ENCODE results near the gene SAP130.

The SAP130 gene

DNA sequence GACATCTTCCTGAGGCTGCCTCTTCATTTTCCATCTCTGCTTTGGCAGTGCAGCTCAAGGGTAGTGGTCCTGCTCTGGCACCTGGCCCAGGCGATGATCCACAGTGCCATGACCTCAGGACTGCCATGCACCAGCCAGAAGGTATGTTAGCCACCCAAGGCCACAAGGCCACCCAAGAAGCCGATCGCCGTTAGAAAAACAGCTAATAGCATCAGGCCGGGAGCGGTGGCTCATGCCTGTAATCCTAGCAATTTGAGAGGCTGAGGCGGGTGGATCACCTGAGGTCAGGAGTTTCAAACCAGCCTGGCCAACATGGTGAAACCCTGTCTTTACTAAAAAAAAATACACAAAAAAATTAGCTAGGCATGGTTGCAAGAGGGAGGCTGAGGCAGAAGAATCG, 34.7 kb upstream of the SAP130 start:
- H3K27ac ChIP-seq, result no peak overlapping the region
- DNase-seq, result no peak
- no peaks in the 10 kb centered on the region for H3K27me3 ChIP-seq (replicated peaks)
- no peaks in the 10 kb centered on the region for H3K36me3 ChIP-seq (replicated peaks)
- H3K4me3 ChIP-seq (ENCODE audit: low read depth, low read length), result no peak overlapping the region
- TF ChIP-seq CTCF (IDR thresholded peaks at IDR 0.05; ENCODE audit: low read depth, low read length, missing control alignments), result no peak
- in situ Hi-C loops (cut with HindIII; ENCODE audit: low pct_ligation_motif_present, low sequenced_read_pairs), result no loop called here

DNA sequence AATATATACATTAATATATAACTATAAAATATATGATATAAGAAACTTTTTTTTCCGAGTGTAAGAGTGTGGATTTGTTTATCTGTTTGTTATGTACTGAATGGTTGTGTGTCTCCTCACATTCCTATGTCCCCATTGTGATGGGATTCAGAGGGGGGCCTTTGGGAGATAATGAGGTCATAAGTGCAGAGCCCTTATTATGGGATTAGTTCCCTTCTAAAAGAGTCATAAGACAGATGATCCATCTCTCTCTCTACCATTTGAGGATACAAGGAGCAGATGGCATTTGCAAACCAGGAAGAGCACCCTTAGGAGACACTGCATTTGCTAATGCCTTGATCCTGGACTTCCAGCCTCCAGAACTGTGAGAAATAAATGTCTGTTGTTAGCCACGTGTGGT, 30.3 kb upstream of the SAP130 start:
- no peaks in the 10 kb centered on the region for H3K27me3 ChIP-seq (replicated peaks)
- no peak overlapping the region for H3K27ac ChIP-seq
- TF ChIP-seq CTCF (IDR thresholded peaks at IDR 0.05; ENCODE audit: low read depth, low read length, missing control alignments), result no peak
- DNase-seq, result no peak
- in situ Hi-C loops (cut with HindIII; ENCODE audit: low pct_ligation_motif_present, low sequenced_read_pairs), result no loop called here
- H3K36me3 ChIP-seq (replicated peaks), result no peaks in the 10 kb centered on the region
- no peak overlapping the region for H3K4me3 ChIP-seq (ENCODE audit: low read depth, low read length)

DNA sequence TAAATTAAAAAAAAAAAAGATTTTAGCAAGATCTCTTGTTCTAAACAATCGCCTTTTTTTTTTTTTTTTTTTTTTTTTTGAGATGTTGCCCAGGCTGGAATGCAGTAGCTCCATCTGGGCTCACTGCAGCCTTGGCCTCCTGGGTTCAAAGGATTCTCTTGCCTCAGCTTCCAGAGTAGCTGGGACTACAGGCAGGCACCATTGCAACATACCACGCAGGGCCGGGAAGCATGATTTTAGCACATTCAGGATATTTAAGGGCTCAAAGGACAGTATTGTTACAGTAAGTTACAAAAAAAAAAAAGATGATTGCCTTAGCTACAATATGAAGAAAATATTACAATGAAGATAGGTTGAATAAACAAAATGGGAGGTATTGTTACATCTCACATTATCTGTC, 29.5 kb upstream of the SAP130 start:
- in situ Hi-C loops (cut with HindIII; ENCODE audit: low pct_ligation_motif_present, low sequenced_read_pairs), result no loop called here
- Histone ChIP-seq H3K27me3 (replicated peaks) (no peaks in the 10 kb centered on the region), H3K36me3 (replicated peaks) (no peaks in the 10 kb centered on the region), H3K27ac (no peak overlapping the region), H3K4me3 (ENCODE audit: low read depth, low read length) (no peak overlapping the region)
- TF ChIP-seq CTCF (IDR thresholded peaks at IDR 0.05; ENCODE audit: low read depth, low read length, missing control alignments), result no peak
- no peak for DNase-seq

- Histone ChIP-seq H3K36me3 (replicated peaks) (no peaks in the 10 kb centered on the region), H3K27ac (no peak overlapping the region), H3K27me3 (replicated peaks) (no peaks in the 10 kb centered on the region), H3K4me3 (ENCODE audit: low read depth, low read length) (no peak overlapping the region)
- no peak for DNase-seq
- in situ Hi-C loops (cut with HindIII; ENCODE audit: low pct_ligation_motif_present, low sequenced_read_pairs), result no loop called here
- TF ChIP-seq CTCF (IDR thresholded peaks at IDR 0.05; ENCODE audit: low read depth, low read length, missing control alignments), result peak; percentile 6
Observed at GRCh38 chr2:128054104-128054885, 26.4 kb upstream of the SAP130 start.

DNA sequence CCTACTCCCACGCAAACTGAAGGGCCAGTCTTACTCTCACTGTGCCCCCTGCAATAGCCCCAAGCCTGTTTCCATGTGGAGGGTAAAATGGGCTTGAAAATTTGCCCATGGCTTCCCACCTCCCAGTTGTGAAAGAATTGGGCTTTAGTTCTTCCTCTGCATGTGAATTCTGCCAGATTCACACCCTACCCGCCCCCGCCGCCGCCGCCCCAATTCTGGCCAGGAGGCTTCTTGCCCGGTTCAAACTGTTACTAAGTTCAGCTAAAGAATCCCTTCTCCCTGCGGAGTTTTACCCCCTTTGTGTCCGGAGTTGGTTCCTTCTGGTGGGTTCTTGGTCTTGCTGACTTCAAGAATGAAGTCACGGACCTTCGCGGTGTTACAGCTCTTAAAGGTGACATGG, 25.5 kb upstream of the SAP130 start:
- Histone ChIP-seq H3K4me3 (ENCODE audit: low read depth, low read length) (no peak overlapping the region), H3K36me3 (replicated peaks) (no peaks in the 10 kb centered on the region), H3K27me3 (replicated peaks) (no peaks in the 10 kb centered on the region), H3K27ac (no peak overlapping the region)
- no peak for DNase-seq
- no peak for TF ChIP-seq CTCF (IDR thresholded peaks at IDR 0.05; ENCODE audit: low read depth, low read length, missing control alignments)
- in situ Hi-C loops (cut with HindIII; ENCODE audit: low pct_ligation_motif_present, low sequenced_read_pairs), result no loop called here

DNA sequence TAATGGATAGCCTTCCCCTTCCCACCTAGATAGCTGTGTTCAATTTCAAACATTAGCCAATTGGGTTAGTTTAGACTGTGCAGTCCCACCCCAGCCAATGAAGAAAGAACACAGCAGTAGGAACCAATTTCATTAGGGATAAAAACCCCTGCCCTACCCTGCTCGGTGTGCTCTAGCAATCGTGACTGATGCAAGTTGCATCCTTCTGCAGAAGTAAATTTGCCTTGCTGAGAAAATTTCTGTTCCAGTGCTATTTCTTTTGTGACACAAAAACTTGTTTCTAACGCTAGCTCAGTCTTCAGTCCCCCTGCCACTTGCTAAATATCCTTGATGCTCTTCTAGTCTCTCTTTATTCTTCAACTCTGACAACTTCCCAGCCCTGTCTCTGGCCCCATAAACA, 15.2 kb upstream of the SAP130 start:
- no peaks in the 10 kb centered on the region for H3K27me3 ChIP-seq (replicated peaks)
- no peak overlapping the region for H3K4me3 ChIP-seq (ENCODE audit: low read depth, low read length)
- in situ Hi-C loops (cut with HindIII; ENCODE audit: low pct_ligation_motif_present, low sequenced_read_pairs), result no loop called here
- H3K27ac ChIP-seq, result no peak overlapping the region
- TF ChIP-seq CTCF (IDR thresholded peaks at IDR 0.05; ENCODE audit: low read depth, low read length, missing control alignments), result no peak
- DNase-seq, result no peak
- H3K36me3 ChIP-seq (replicated peaks), result no peaks in the 10 kb centered on the region
